DOHH2 (cell line): ENCODE measurements around the gene HIBCH.

Experiments
- H3F3A ChIP-seq: fragments of 200-600 bp; sonication (generic), shearing (Covaris generic); 2 replicates; pipeline ENCODE4 v1.6.0; 2016; ENCODE audit warnings: antibody characterized with exemption, mild to moderate bottlenecking; ENCODE audit not compliant: control insufficient read depth, insufficient read depth
- H3K27ac ChIP-seq: fragments of 200-600 bp; sonication (generic); 2 replicates; pipeline ENCODE4 v1.5.1; 2014; ENCODE audit warnings: low read depth, mild to moderate bottlenecking, low read length, moderate library complexity
- H3K27me3 ChIP-seq: fragments of 200-600 bp; sonication (generic); 2 replicates; pipeline ENCODE4 v1.6.1; 2014; ENCODE audit warnings: mild to moderate bottlenecking, low read length, mixed read lengths; ENCODE audit not compliant: control insufficient read depth
- H3K36me3 ChIP-seq: fragments of 200-600 bp; sonication (generic); 2 replicates; pipeline ENCODE4 v1.6.1; 2014; ENCODE audit warnings: mild to moderate bottlenecking, low read length, moderate library complexity, mixed read lengths; ENCODE audit not compliant: control insufficient read depth
- H3K4me1 ChIP-seq: fragments of 200-600 bp; sonication (generic); 2 replicates; pipeline ENCODE4 v1.6.1; 2014; ENCODE audit warnings: mild to moderate bottlenecking, low read length, mixed read lengths; ENCODE audit not compliant: control insufficient read depth
- H3K4me2 ChIP-seq: fragments of 200-600 bp; sonication (generic); 2 replicates; pipeline ENCODE4 v1.6.0; 2014; ENCODE audit warnings: mild to moderate bottlenecking, low read length, moderate library complexity
- H3K4me3 ChIP-seq: fragments of 200-600 bp; sonication (generic); 2 replicates; pipeline ENCODE4 v1.5.1; 2014; ENCODE audit warnings: mild to moderate bottlenecking, low read length, mixed read lengths
- H3K79me2 ChIP-seq: fragments of 200-600 bp; sonication (generic); 2 replicates; pipeline ENCODE4 v1.6.1; 2014; ENCODE audit warnings: mild to moderate bottlenecking, low read length, mixed read lengths; ENCODE audit not compliant: control insufficient read depth
- H3K9me2 ChIP-seq: fragments of 200-600 bp; sonication (generic); replicated peaks from 2 replicates; pipeline ENCODE4 v1.6.1; 2014; ENCODE audit warnings: mild to moderate bottlenecking, low read length, mixed read lengths; ENCODE audit not compliant: control insufficient read depth
- H3K9me3 ChIP-seq: fragments of 200-600 bp; sonication (generic); 2 replicates; pipeline ENCODE4 v1.6.1; 2014; ENCODE audit warnings: antibody characterized with exemption, low read length, mixed read lengths; ENCODE audit not compliant: control insufficient read depth, insufficient read depth
- H4K20me1 ChIP-seq: fragments of 200-600 bp; sonication (generic); 2 replicates; pipeline ENCODE4 v1.6.0; 2014; ENCODE audit warnings: low read depth, mild to moderate bottlenecking, antibody characterized with exemption, low read length, moderate library complexity; ENCODE audit not compliant: control insufficient read depth, insufficient read depth
- EZH2phosphoT487 ChIP-seq: fragments of 200-600 bp; sonication (generic); IDR thresholded peaks from 2 replicates; pipeline ENCODE4 v1.6.1; 2017; ENCODE audit warnings: borderline replicate concordance, mild to moderate bottlenecking, antibody characterized with exemption, low read length, moderate library complexity, mixed read lengths
- TF ChIP-seq, protein P1 (sequence below): fragments of 200-600 bp; sonication (generic); IDR thresholded peaks from one replicate; pipeline ENCODE4 v1.5.1; 2014; ENCODE audit warnings: antibody characterized with exemption, mild to moderate bottlenecking, low read depth, low read length; ENCODE audit not compliant: poor library complexity, severe bottlenecking

Gene HIBCH

DNA sequence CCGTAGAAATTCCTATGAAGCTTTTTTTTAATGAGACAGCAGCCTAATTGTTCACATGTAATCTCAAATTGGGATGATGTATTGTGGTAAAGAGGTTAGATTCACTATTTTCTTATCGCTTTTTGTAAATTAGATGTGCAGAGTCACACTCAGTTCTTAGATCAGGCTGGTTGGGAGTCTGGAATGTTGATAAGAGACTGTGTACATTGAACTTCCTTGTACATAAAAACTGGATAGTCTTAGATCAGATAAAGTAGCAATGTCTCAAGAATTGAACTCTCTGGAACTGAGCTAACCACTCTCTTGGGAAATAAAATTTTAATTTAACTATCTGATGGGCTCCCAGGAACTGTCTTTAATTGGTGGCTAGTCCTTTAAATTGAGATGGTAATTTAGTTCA, 149.0 kb downstream of the HIBCH start:
- H3K36me3 ChIP-seq = no peaks in the 10 kb centered on the region
- H3K27me3 ChIP-seq = no peaks in the 10 kb centered on the region
- TF ChIP-seq EZH2phosphoT487 = no peak
- TF ChIP-seq, protein P1, sequence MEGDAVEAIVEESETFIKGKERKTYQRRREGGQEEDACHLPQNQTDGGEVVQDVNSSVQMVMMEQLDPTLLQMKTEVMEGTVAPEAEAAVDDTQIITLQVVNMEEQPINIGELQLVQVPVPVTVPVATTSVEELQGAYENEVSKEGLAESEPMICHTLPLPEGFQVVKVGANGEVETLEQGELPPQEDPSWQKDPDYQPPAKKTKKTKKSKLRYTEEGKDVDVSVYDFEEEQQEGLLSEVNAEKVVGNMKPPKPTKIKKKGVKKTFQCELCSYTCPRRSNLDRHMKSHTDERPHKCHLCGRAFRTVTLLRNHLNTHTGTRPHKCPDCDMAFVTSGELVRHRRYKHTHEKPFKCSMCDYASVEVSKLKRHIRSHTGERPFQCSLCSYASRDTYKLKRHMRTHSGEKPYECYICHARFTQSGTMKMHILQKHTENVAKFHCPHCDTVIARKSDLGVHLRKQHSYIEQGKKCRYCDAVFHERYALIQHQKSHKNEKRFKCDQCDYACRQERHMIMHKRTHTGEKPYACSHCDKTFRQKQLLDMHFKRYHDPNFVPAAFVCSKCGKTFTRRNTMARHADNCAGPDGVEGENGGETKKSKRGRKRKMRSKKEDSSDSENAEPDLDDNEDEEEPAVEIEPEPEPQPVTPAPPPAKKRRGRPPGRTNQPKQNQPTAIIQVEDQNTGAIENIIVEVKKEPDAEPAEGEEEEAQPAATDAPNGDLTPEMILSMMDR = no peak
- no peak overlapping the region for H3K4me2 ChIP-seq
- no peaks in the 10 kb centered on the region for H3K79me2 ChIP-seq
- H3K4me3 ChIP-seq = no peak overlapping the region
- no peak overlapping the region for H3K27ac ChIP-seq
- no peaks in the 10 kb centered on the region for H3K9me3 ChIP-seq
- no peaks in the 10 kb centered on the region for H3K9me2 ChIP-seq
- no peaks in the 10 kb centered on the region for H4K20me1 ChIP-seq
- H3F3A ChIP-seq = no peaks in the 10 kb centered on the region
- H3K4me1 ChIP-seq = no peaks in the 10 kb centered on the region

DNA sequence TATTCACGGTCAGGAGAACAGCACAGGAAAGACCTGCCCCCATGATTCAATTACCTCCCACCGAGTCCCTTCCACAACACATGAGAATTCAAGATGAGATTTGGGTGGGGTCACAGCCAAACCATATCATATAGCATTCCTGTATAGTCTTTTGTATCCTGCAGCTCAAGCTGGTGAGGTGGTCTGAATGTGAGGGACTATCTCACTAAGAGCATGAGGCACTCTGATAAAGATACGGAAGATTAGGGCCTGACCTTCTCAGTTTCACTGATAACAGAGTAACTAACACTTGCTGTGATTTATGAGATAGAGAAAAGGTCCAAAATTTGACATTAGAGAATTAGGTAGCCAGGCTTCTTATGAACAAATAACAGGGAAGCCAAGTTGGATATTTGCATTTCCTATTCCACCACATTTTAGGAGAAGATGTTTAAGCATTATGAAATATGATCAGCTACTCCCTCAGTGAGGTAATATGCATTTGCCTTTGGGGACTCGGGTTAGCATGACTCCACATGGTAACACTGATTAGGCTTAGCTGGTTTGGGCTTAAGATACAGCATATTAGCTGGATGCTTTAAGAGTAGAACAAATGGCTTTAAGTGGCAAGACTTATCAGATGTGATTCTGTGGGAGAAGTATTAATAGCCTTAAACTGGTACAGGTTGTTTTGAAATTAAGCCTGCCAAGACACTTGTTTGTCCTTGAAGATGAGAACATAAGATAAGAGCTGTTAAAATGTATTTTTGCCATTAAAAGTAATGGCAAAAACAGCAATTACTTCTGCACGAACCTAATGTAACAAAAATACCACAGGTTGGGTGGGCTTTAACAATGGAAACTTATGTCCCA, 150.2 kb downstream of the HIBCH start:
- Histone ChIP-seq H3K4me1 (no peaks in the 10 kb centered on the region), H3K4me2 (no peak overlapping the region), H3K36me3 (no peaks in the 10 kb centered on the region), H3K4me3 (no peak overlapping the region), H3K9me3 (no peaks in the 10 kb centered on the region), H3K9me2 (no peaks in the 10 kb centered on the region), H3K27ac (no peak overlapping the region), H3K79me2 (no peaks in the 10 kb centered on the region), H4K20me1 (no peaks in the 10 kb centered on the region), H3F3A (no peaks in the 10 kb centered on the region), H3K27me3 (no peaks in the 10 kb centered on the region)
- TF ChIP-seq EZH2phosphoT487 = no peak
- TF ChIP-seq, protein P1 = no peak

DNA sequence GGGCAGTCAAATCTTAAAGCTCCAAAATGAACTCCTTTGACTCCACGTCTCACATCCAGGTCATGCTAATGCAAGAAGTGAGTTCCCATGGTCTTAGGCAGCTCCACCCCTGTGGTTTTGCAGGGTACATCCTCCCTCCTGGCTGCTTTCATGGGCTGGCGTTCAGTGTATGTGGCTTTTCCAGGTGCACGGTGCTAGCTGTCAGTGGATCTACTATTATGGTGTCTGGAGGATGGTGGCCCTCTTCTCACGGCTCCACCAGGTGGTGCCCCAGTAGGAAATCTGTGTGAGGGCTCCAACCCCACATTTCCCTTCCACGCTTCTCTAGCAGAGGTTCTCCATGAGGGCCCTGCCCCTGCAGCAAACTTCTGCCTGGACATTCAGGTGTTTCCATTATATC, 151.9 kb downstream of the HIBCH start:
- Histone ChIP-seq H3K27ac (no peak overlapping the region), H3K27me3 (no peaks in the 10 kb centered on the region), H4K20me1 (no peaks in the 10 kb centered on the region), H3K4me2 (no peak overlapping the region), H3K79me2 (no peaks in the 10 kb centered on the region), H3K4me3 (no peak overlapping the region), H3K4me1 (no peaks in the 10 kb centered on the region), H3K9me3 (no peaks in the 10 kb centered on the region), H3K36me3 (no peaks in the 10 kb centered on the region), H3K9me2 (no peaks in the 10 kb centered on the region), H3F3A (no peaks in the 10 kb centered on the region)
- no peak for TF ChIP-seq EZH2phosphoT487
- TF ChIP-seq, protein P1 = no peak
